Natural killer cell (primary cell): ENCODE results near the gene FGFRL1. TPM values are rescaled to one million over a fixed set of nuclear protein-coding genes. Genes with fewer than 3 reads are reported as not detected.

Experiments
- ATAC-seq, 3 donors: fragments of 150-1000 bp in 2 of 3; fragments of 200-7000 bp in 1 of 3; cut with Tn5 transposase; 1 replicate in 1 of 3; 2 replicates in 2 of 3; pipeline ENCODE4 v1.10.0; 2021; ENCODE audit warnings: mild to moderate bottlenecking in 2 of 3, moderate library complexity in 2 of 3
- DNase-seq, 2 donors: peaks; one replicate each; pipeline versions ENCODE4 v3.0.0 to v3.0.0-alpha.2; 2013 to 2021; ENCODE audit warnings: mixed read lengths in 1 of 2
- H3K27ac ChIP-seq: one replicate; pipeline ENCODE4 v1.5.1; 2013; ENCODE audit warnings: mild to moderate bottlenecking, low read length
- H3K27me3 ChIP-seq: one replicate; pipeline ENCODE4 v1.6.1; 2013; ENCODE audit warnings: low read length; ENCODE audit not compliant: control insufficient read depth, insufficient read depth
- H3K36me3 ChIP-seq: one replicate; pipeline ENCODE4 v1.6.1; 2013; ENCODE audit warnings: low read length; ENCODE audit not compliant: control insufficient read depth, insufficient read depth
- H3K4me1 ChIP-seq: one replicate; pipeline ENCODE4 v1.6.1; 2013; ENCODE audit warnings: low read length; ENCODE audit not compliant: control insufficient read depth, insufficient read depth
- H3K4me3 ChIP-seq: one replicate; pipeline ENCODE4 v1.5.1; 2013; ENCODE audit warnings: low read length
- H3K9me3 ChIP-seq: one replicate; pipeline ENCODE4 v1.6.1; 2013; ENCODE audit warnings: low read length; ENCODE audit not compliant: control insufficient read depth, insufficient read depth
- H3K27ac Mint-ChIP-seq, 2 donors: one replicate each; pipeline ENCODE4 v1.8.0; 2022; ENCODE audit warnings: mild to moderate bottlenecking in 2 of 2, mixed read lengths in 2 of 2, moderate library complexity in 1 of 2
- H3K27me3 Mint-ChIP-seq, 2 donors: one replicate each; pipeline ENCODE4 v1.8.0; 2022; ENCODE audit warnings: low read depth in 2 of 2, mixed read lengths in 2 of 2
- H3K36me3 Mint-ChIP-seq: one replicate; pipeline ENCODE4 v1.8.0; 2022; ENCODE audit warnings: mixed read lengths
- H3K4me1 Mint-ChIP-seq, 2 donors: one replicate each; pipeline ENCODE4 v1.8.0; 2022; ENCODE audit warnings: mixed read lengths in 2 of 2
- H3K4me3 Mint-ChIP-seq: one replicate; pipeline ENCODE4 v1.8.0; 2022; ENCODE audit warnings: mild to moderate bottlenecking, moderate library complexity, mixed read lengths
- H3K9me3 Mint-ChIP-seq, 2 donors: one replicate each; pipeline ENCODE4 v1.8.0; 2022; ENCODE audit warnings: mixed read lengths in 2 of 2
- CTCF ChIP-seq: fragments of 200-600 bp; IDR thresholded peaks from one replicate; pipeline ENCODE4 v1.8.0; 2022; ENCODE audit warnings: antibody characterized with exemption
- WGBS: methylation state at CpG from one replicate; pipeline ENCODE4 v1.1.7; 2013; ENCODE audit warnings: missing lambda C conversion rate; ENCODE audit not compliant: insufficient coverage; 5-methylcytosine and 5-hydroxymethylcytosine counted together
- intact Hi-C: fragments of 100-400 bp; cut with micrococcal nuclease; formaldehyde crosslinking; loops from one replicate; pipeline ENCODE4 v1.14.2; 2022
- total RNA-seq, 4 donors: library from RNA; stranded (reverse); fragments of 120-200 nt in 1 of 4; gene quantifications; one replicate each; pipeline versions ENCODE4 v1.2.3 to v1.2.4, GENCODE V29; 2013 to 2022

FGFRL1 gene
- total RNA-seq, 3 donors from 2014 or later (not counting 1 experiment from before 2014, with no cell fraction given) = 28.0 to 39.8 (median 32.5) TPM

DNA sequence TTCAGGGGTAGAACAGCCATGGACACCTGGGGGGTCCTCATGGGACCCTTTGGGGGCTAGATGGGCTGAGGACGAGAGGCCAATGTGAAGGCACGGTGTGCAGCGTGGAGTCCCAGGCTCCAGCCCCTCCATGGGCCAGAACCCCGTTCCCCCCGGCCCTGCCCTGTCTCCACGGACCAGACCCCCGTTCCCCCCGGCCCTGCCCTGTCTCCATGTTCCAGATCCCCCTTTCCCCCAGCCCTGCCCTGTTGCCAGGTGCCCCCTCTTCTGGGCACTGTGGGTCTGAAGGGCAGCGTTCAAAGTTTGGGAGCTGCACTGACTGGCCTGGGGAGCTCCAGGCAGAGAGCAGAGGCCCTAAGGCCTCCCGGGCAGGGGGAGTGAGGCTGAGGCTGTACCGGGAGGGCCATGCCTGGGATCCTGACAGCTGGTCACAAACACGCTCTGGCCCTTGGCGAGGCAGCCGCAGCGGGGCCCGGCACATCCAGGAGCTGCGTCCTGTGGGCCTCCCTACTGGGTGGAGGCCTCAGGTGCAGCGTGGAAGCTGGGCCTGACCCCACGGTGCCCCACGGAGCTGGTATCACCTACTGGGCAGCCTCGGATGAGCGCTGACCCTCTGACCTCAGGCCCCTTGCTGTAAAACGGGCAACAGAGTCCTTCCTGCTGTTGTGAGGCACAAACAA is 46.9 kb upstream of the FGFRL1 start:
- H3K27ac ChIP-seq = no peak overlapping the region
- peaks cover 57% of the 10 kb centered on the region for H3K36me3 ChIP-seq
- no peaks in the 10 kb centered on the region for H3K9me3 ChIP-seq
- peaks cover 0 to 15% of the 10 kb centered on the region in 2 donors for H3K4me1 Mint-ChIP-seq
- intact Hi-C loops = no loop called here
- DNase-seq (no peak), ATAC-seq (no peak)
- peaks cover 21% of the 10 kb centered on the region for H3K4me1 ChIP-seq
- H3K4me3 ChIP-seq = no peak overlapping the region
- peaks cover 3% of the 10 kb centered on the region for H3K27me3 ChIP-seq
- no peak overlapping the region for H3K4me3 Mint-ChIP-seq
- WGBS = 95% methylated on average over 23 of the region's 23 CpGs
- H3K27me3 Mint-ChIP-seq = no peaks in the 10 kb centered on the region
- H3K9me3 Mint-ChIP-seq = no peaks in the 10 kb centered on the region
- H3K27ac Mint-ChIP-seq = no peak overlapping the region
- TF ChIP-seq CTCF = no peak
- no peaks in the 10 kb centered on the region for H3K36me3 Mint-ChIP-seq

DNA sequence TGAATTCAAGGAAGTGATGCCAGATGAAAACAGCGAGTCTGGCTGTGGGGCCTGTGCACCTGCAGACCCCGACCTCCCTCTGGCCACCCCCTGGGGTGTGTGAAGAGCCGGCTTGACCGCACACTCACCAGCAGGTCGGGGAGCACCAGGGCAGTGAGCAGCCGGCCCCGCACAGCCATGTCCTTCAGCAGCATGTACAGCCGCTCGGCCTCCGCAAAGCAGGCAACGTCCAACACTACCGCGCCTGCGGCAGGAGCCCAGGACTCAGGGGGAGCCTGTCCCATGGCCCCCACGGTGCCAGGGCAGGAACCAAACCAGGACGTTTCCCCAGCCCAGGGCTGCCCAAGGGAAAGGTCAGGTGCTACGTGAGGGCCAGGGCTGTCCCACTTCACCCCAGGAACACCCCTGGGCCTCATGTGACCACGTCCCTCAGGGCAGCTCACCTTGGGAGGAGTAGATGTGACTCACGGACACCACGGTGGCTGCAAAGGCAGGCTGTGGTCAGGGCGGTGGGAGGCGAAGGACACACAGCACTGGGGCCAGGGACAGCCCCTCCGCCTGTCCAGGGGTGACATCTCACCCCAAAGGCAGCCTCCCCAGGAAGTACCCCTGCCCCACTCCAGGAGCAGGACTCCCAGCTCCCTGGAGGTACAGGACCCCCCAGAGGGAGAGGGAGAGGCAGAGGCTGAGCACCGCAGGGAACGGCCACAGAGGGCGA is 46.2 kb upstream of the FGFRL1 start:
- Mint-ChIP-seq H3K4me3 (no peak overlapping the region), H3K4me1 (peaks cover under 1 to 21% of the 10 kb centered on the region in 2 donors), H3K9me3 (no peaks in the 10 kb centered on the region), H3K27ac (no peak overlapping the region), H3K36me3 (no peaks in the 10 kb centered on the region), H3K27me3 (no peaks in the 10 kb centered on the region)
- ATAC-seq (no peak), DNase-seq (no peak)
- no peaks in the 10 kb centered on the region for H3K9me3 ChIP-seq
- no peak overlapping the region for H3K4me3 ChIP-seq
- peaks cover 3% of the 10 kb centered on the region for H3K27me3 ChIP-seq
- peaks cover 52% of the 10 kb centered on the region for H3K36me3 ChIP-seq
- H3K27ac ChIP-seq = no peak overlapping the region
- intact Hi-C loops = no loop called here
- WGBS = 90% methylated on average over 26 of the region's 26 CpGs
- H3K4me1 ChIP-seq = peaks cover 28% of the 10 kb centered on the region
- no peak for TF ChIP-seq CTCF

DNA sequence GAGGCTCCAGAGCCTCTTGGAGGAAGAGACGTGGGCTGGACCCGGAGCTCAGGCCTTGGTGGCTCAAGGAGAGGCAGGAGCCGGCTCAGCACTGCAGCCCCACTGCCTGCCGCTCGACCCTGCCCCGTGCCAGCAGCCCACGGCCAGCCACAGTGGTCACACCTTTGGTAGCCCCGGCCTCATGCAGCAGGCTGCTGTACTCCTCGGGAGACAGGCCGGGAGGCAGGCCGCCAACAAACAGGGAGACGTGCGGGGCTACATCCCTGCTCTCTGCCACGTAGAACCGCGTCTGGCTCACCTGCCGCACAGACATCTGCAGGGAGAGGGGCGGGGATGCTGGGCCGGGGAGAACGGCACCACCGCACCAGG is 45.7 kb upstream of the FGFRL1 start:
- H3K27ac ChIP-seq = no peak overlapping the region
- no peak for TF ChIP-seq CTCF
- intact Hi-C loops = no loop called here
- DNase-seq = no peak
- no peak for ATAC-seq
- Mint-ChIP-seq H3K27me3 (no peaks in the 10 kb centered on the region), H3K9me3 (no peaks in the 10 kb centered on the region), H3K36me3 (no peaks in the 10 kb centered on the region), H3K4me1 (peaks cover 6 to 26% of the 10 kb centered on the region in 2 donors), H3K27ac (no peak overlapping the region), H3K4me3 (no peak overlapping the region)
- 94% methylated on average over 21 of the region's 21 CpGs for WGBS
- H3K9me3 ChIP-seq = no peaks in the 10 kb centered on the region
- peaks cover 50% of the 10 kb centered on the region for H3K36me3 ChIP-seq
- H3K4me3 ChIP-seq = no peak overlapping the region
- peaks cover 33% of the 10 kb centered on the region for H3K4me1 ChIP-seq
- H3K27me3 ChIP-seq = peaks cover 3% of the 10 kb centered on the region
